ENCODE measurements around the gene MRFAP1.
"Not testable (repeated sequence)": the region's sequence is repeated elsewhere in the genome, so short reads cannot be mapped to it uniquely, and the experiment has no call there.

Gene MRFAP1

DNA sequence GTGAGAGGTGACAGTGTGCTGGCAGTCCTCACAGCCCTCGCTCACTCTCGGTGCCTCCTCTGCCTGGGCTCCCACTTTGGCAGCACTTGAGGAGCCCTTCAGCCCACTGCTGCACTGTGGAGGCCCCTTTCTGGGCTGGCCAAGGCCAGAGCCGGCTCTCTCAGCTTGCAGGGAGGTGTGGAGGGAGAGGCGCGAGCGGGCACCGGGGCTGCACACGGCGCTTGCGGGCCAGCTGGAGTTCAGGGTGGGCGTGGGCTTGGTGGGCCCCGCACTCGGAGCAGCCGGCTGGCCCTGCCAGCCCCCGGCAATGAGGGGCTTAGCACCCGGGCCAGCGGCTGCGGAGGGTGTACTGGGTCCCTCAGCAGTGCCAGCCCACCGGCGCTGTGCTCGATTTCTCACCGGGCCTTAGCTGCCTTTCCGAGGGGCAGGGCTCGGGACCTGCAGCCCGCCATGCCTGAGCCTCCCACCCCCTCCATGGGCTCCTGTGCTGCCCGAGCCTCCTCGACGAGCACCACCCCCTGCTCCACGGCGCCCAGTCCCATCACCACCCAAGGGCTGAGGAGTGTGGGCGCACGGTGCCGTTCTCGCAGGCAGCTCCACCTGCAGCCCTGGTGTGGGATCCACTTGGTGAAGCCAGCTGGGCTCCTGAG, 32.2 kb downstream of the MRFAP1 start:
- not testable (repeated sequence) for DNase-seq

DNA sequence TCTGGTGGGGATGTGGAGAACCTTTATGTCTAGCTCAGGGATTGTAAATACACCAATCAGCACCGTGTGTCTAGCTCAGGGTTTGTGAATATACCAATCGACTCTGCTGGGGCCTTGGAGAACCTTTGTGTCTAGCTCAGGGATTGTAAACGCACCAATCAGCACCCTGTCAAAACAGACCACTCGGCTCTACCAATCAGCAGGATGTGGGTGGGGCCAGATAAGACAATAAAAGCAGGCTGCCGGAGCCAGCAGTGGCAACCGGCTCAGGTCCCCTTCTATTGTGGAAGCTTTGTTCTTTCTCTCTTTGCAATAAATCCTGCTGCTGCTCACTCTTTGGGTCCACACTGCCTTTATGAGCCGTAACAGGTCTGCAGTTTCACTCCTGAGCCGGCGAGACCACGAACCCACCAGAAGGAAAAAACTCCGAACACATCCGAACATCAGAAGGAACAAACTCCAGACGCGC, 32.7 kb downstream of the MRFAP1 start:
- DNase-seq, result not testable (repeated sequence)

DNA sequence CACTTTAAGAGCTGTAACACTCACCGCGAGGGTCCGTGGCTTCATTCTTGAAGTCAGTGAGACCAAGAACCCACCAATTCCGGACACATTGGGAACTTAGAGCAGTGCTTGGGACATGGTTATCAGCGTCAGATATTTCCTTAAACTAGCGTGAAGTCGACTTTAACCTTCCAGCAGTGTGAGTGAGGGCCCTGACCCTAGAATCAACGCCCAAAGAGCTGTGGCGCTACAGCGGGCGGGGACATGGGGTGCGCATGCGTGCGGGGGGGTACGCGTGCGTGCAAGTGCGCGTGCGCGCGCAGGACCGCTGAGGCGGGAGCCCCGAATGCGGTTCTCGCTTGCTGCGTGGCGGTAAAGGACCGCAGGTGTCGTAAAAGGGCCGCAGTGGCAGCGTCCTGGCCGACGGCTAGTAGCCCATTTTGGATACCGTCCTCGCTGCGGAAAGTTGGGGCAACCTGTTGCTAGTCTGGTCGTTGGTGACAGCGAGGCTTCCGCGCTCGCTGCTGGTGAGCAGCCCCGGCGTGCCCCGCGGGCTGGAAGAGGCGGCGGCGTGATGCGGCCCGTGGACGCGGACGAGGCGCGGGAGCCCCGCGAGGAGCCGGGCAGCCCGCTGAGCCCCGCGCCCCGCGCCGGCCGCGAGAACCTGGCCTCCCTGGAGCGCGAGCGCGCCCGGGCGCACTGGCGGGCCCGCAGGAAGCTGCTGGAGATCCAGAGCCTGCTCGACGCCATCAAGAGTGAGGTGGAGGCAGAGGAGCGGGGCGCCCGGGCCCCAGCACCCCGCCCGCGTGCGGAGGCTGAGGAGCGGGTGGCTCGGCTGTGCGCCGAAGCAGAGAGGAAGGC, 33.4 kb downstream of the MRFAP1 start:
- peak; percentile 82 for DNase-seq

DNA sequence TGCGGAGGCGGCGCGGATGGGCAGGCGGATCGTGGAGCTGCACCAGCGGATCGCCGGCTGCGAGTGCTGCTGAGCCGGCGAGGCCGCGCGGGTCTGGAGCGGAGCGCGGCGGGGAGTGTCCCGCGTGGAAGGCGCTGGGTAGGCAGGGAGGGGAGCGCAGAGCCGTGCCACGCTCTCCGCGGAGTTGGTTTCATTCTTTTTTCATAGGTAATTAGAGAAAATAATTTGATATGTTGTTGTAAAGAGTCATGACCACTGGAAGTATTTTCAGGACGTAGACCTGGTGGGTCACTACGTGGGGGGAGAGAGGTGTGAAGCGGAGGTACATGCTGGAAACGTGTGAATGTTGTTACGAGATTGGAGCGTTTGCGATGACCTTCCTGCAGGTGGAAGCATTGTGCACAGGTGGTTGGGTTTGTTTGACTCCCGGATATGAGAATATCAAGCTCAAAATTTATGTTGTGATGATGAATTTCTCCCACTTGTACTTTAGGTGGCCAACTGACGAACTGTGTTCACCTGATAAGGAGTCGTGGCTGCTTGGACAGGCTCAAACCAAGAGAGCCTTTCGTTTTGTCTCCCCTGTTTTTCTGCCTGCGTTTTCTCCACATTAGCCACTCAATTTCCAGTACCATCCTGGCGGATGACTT, 34.1 kb downstream of the MRFAP1 start:
- peak; percentile 12 for DNase-seq

DNA sequence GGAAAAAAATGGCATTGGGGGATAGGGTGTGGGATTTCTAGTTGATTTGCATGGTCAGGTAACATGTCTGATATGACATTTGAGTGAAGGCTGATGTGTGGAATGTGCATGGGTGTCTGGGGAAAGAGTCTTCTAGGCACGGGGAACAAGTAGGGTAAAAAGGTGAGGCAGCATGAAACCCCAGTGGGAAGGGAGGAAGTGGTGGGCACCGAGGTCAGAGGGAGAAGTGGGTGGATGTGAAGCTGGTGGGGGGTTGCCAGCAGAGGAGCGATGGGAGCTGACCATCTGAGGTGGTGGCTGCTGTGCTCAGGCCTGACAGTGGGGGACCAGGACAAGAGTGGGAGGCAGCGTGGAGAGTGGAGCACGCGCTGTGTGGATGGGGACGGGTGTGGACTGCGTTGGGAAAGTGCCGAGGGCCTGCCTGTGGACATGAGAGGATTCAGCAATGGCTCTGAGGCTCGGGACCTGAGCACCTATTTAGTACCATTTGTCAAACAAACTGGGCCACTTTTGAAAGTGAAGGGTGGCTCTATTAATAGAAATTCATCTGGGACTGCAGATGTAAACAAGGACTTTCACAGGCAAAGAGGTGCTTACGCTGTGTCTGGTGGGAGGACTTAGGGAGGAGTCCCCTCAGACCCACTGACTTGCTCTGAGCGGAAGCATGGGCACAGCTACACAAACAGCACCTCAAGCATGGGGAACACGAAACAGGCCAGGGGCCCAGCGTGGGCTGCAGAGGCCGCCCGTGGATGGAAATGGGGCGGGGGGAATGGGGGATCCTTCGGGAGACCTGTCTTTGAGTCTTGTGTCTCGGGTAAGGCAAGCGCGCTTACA, 36.5 kb downstream of the MRFAP1 start:
- DNase-seq, result no peak

DNA sequence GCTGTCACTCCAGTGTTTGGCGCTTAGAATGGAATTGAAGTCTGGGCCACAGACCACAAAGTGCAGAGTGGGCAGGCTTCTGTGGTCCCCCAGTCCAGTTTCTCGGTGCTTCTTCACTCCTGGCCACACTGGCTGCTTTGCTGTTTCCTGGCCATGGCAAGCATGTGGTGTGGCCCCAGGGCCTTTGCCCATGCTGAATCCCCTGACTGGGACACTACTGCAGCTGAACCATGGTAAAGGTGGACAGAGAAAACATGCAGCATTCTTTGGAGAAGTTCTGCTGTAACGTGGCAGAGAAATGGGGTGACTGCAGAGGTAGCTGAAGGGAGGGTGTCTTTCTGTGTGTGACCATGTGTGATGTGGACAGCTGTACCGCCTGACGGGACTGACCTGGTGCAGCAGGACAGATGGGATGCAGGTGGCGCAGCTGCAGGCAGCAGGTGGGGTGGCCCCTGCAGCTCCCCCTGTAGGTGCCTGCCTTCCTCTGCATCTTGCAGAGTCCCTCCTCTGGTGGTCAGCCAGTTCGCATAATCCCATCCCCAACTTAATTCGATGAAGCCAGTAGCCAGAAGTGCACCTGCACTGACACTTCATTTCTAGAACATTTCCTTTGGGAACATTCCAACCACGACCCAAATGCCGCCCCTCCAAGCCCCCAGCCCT, 40.0 kb downstream of the MRFAP1 start:
- DNase-seq, result no peak

DNA sequence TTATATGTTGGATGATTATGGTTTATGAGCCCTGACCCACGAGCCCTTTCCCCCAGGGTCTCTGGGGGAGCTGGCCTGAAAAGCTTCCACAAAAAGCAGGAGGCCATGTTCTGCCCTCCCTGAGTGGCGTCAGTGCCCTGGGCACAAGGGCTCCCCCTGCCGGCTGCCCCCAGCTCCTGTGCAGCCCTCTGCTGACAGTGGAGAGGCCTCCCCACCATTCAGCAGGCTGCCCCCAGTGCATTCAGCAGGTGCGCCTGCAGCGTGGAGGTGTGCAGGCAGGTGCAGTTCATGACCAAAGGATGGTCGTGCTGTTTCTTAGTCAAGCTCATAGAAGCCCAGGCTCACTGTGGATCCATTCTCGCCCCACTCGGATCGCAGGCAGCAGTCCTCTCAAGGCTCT, 40.7 kb downstream of the MRFAP1 start:
- DNase-seq, result no peak

DNA sequence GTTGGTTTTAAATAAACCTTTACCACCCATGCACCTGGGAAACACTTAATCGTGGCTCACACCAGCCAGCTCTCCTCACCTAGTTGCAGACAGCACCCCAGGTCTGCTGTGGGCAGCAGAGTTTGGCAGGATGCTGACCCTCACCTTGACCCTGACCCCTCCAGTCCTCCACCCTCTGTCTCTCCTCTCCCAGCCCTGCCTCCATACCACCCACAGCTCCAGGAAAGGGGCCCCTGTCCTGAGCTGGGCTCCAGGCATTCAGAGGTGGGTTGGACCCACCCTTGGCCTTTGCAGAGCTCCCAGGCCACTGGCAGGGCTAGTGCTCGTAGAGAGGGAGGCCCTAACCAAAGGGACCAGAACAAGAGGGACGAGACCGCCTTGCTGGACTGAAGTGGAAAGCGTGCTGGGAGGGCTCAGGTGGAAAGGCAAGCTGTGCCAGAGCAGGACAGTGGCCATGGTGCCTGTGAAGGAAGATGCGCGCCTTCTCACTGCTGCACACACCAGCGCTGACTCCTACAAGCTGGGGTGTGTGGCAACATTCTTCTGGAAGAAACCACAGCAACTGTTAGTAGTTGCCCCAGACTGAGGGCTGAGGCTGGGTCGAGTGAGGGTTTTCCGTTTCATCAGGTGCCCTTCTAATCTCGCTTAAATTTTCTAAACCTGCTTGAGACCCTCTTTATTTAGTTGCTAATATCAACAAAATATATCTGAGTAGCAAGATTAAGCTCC, 42.5 kb downstream of the MRFAP1 start:
- no peak for DNase-seq

DNA sequence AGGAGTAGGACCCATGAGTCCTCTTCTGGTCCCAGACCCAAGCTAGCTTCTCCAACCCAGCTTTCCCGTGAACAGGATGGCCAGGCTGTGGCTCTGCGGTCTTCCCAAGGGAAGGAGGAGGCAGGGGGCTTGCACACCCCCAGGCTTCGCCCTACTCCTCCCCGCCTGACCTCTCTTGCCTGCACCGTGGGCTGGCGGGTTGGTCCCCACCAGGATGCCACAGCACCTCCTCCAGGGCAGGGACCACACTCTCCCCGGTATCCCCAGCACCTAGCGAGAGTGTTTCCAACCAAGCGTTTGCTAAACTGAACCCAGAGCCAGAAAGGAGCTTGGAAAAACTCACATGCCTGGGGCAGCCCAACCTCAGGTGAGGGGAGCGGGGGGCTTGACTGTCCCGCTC, 44.2 kb downstream of the MRFAP1 start:
- DNase-seq, result no peak

DNA sequence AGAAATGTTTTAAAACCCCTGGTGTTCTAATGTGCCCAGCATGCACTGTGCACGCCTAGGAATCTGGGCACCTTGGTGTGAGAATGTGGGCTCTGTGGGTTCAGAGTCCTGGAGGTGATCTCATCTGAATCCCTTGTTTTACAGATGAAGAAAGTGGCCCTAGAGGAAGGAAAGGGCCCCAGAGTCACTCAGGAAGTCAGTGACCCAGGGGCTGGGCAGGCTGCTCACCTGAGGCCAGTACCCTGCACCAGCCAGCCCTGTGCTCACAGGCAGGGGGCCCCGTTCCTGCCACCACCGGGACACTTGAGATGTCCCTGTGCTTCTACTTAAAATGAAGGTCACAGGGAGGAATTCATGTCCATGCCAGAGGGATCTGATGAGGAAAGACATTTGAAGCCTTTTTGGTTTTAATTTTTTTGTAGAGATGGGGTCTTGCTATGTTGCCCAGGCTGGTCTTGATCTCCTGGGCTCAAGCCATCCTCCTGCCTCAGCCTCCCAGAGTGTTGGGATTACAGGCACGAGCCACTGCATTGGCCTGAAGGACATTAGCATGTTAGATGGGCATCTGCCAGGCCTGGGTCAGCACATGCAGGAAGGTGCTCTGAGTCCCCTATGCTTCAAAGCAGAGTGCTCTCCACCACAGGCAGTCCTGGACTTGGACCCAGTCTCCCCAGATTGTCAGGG, 45.8 kb downstream of the MRFAP1 start:
- DNase-seq, result no peak

DNA sequence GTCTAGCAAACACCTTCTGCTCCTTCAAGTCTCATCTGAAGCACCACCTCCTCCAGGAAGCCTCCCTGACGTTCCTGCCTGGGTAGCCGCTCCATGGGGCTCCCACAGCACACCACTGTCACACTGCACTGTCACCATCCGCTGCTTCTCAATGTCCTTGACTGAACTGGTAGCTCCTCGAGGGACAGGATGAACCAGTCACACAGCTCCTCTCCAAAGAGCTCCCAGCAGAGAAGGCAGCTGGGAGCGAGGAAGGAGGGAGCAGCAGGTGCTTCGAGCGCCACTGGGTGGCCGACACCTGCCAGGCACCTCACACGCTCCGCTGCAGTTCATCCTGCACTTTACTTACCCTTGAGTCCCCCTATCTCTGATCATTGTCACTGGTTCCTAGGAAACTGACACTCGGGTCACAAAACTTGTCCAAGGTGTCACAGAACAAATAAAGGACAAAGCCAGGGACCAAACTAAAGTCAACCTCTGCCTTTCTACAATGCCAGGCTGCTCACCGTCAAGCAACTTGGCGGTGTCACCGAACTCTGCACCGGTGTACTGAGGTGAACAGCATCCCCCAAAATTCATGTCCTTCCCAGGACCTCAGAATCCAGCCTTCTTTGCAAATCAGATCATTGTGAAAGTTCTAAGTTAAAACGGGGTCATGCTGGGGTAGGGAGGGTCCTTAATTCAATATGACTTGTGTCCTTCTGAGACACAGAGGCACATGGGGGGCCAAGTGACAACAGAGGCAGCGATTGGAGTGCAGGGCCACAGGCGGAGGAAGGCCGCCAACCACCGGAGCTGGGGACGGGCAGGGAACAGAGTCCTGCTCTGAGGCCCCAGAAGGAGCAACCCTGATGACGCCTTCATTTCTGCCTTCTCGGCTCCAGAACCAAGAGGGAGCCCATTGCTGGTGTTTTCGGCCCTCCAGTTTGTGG, 47.7 kb downstream of the MRFAP1 start:
- DNase-seq, result no peak

DNA sequence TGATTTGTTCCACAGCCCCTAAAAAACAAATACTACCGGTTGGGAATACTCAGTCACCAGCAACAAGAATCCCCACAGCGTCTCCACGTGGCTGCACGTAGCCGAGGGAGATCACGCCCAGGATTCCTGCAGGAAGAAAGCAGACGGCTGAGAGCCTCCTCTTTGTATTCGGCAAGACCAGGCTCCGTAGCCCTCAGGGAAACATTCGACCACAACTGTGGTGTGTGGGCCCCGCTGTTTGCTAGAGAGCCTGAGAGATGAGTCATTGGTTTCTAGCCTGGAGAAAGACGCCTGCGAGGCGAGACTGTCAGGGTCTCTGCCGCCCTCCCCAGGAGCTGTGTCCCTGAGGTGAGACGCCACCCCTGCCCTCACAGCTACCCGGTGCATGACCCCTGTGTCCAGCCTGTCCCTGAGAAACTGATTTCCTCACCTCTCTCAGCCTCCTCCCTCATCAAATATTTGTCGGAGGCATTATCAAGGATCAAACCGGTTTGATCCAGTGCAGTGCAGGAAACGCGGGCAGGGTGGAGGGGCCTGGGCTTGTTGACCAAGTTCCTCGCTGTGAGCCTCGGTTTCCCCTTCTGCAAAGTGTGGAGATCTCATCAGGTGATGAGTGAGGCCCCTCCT, 48.5 kb downstream of the MRFAP1 start:
- DNase-seq, result no peak

DNA sequence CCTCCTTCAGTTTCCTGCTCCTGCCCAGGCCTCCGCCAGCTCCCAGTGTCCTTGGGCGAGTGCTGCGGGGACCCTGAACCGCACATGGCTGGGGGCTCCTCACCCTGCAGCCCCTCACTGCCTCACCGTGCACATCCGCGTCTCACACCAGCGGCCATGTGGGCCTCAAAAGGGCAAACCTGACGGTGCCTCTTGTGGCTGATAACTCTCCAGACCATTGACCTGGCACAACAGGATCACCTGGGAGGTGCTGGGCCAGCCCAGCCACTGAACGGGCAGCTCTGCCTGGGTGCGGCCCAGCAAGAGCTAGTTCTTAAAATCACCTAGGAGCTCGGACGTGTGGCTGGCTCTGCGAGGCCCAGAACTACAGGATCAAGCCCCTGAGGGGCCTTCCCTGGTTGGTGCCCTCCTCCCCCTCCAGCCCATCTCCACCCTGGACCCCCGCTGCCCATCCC, 49.0 kb downstream of the MRFAP1 start:
- no peak for DNase-seq

All from NCI-H2227 treated with DMSO at 0.1 percent for 48 hours (cell line).